GM12878 (cell line): Measurements from ENCODE around the gene ELAVL2. TPM values are rescaled to one million over a fixed set of nuclear protein-coding genes. Genes with fewer than 3 reads are reported as not detected.

Experiments used
- ATAC-seq: fragments of 200-7000 bp; cut with Tn5 transposase; 3 replicates; pipeline ENCODE4 v1.9.1; 2020; ENCODE audit warnings: mild to moderate bottlenecking, moderate library complexity
- BruUV-seq: library from RNA; stranded (reverse); fragments of 400-500 nt; replicated peaks from 2 replicates; lab custom pipeline; 2021; lab: Mats Ljungman, UMichigan
- CTCF ChIA-PET: fragments of 300-600 bp; sonication (Branson Sonifier 250); formaldehyde crosslinking; extraction: SDS; loops from one replicate; lab custom pipeline; 2021; ENCODE audit warnings: inconsistent platforms; lab: Yijun Ruan, JAX
- POLR2A ChIA-PET: fragments of 350-600 bp; formaldehyde crosslinking; extraction: SDS; loops from one replicate; lab custom pipeline; 2021; ENCODE audit warnings: inconsistent platforms; lab: Charles Lee
- RAD21 ChIA-PET: fragments of 300-600 bp; sonication (Branson Sonifier 250); formaldehyde crosslinking; loops from one replicate; lab custom pipeline; 2023; ENCODE audit warnings: antibody characterized with exemption; ENCODE audit not compliant: unreplicated experiment; lab: Charles Lee
- SMC1A ChIA-PET: fragments of 300-600 bp; sonication (Branson Sonifier 250); formaldehyde crosslinking; loops from one replicate; lab custom pipeline; 2023; ENCODE audit not compliant: unreplicated experiment, uncharacterized antibody; lab: Charles Lee
- DNase-seq: peaks from one replicate; pipeline ENCODE4 v3.0.0-alpha.2; 2011; ENCODE audit warnings: low read depth, low spot score
- FAIRE-seq: peaks from 3 replicates; lab custom pipeline; 2011; peaks lifted over from hg19 to GRCh38; lab: Jason Lieb, UNC
- H2AFZ ChIP-seq: 2 replicates; pipeline ENCODE4 v1.6.0; 2011; ENCODE audit warnings: low read depth, low read length, control low read depth; ENCODE audit not compliant: control insufficient read depth
- H3K27ac ChIP-seq: 2 replicates; pipeline ENCODE4 v1.5.1; 2011; ENCODE audit warnings: control low read depth; ENCODE audit not compliant: control insufficient read depth, insufficient read depth
- H3K27me3 ChIP-seq, 2 experiments: replicated peaks in 1 of 2; 2 replicates each; pipeline versions ENCODE4 v1.6.0 to v1.6.1; 2011; ENCODE audit warnings: low read length in 1 of 2; ENCODE audit not compliant: control insufficient read depth in 2 of 2, insufficient read depth in 2 of 2
- H3K36me3 ChIP-seq, 2 experiments: 2 replicates each; pipeline ENCODE4 v1.5.1; 2011; ENCODE audit warnings: low read length in 1 of 2; ENCODE audit not compliant: control insufficient read depth in 2 of 2, insufficient read depth in 2 of 2
- H3K4me1 ChIP-seq: 2 replicates; pipeline ENCODE4 v1.6.1; 2011; ENCODE audit warnings: mild to moderate bottlenecking, low read length, moderate library complexity, mixed read lengths; ENCODE audit not compliant: control insufficient read depth, insufficient read depth
- H3K4me2 ChIP-seq: 2 replicates; pipeline ENCODE4 v1.6.0; 2011; ENCODE audit warnings: control low read depth; ENCODE audit not compliant: control insufficient read depth, insufficient read depth
- H3K4me3 ChIP-seq: fragments of 200-600 bp; sonication (generic); 2 replicates; pipeline ENCODE4 v1.5.1; 2016
- H3K79me2 ChIP-seq: 2 replicates; pipeline ENCODE4 v1.6.0; 2011; ENCODE audit warnings: low read length; ENCODE audit not compliant: control insufficient read depth, insufficient read depth
- H3K9ac ChIP-seq: 2 replicates; pipeline ENCODE4 v1.8.0; 2011; ENCODE audit warnings: low read length, control low read depth, mixed read lengths; ENCODE audit not compliant: control insufficient read depth, insufficient read depth
- H3K9me3 ChIP-seq: replicated peaks from 3 replicates; pipeline ENCODE4 v1.5.1; 2011; ENCODE audit warnings: mild to moderate bottlenecking, low read length; ENCODE audit not compliant: control insufficient read depth, insufficient read depth
- H4K20me1 ChIP-seq: 2 replicates; pipeline ENCODE4 v1.6.0; 2011; ENCODE audit not compliant: control insufficient read depth, insufficient read depth
- BCLAF1 ChIP-seq: fragments of 450-650 bp; IDR thresholded peaks from 2 replicates; pipeline ENCODE4 v1.6.1; 2017; ENCODE audit warnings: antibody characterized with exemption, mild to moderate bottlenecking, moderate library complexity
- FOXK2 ChIP-seq: fragments of 450-650 bp; IDR thresholded peaks from 2 replicates; pipeline ENCODE4 v1.6.1; 2017; ENCODE audit warnings: mild to moderate bottlenecking, moderate library complexity
- IRF3 ChIP-seq: fragments of 450-650 bp; IDR thresholded peaks from 2 replicates; pipeline ENCODE4 v1.6.1; 2014; ENCODE audit warnings: mild to moderate bottlenecking
- RUNX3 ChIP-seq: IDR thresholded peaks from 2 replicates; pipeline ENCODE4 v1.6.1; 2012; ENCODE audit warnings: low read length, inconsistent platforms
- ZNF207 ChIP-seq: fragments of 450-650 bp; IDR thresholded peaks from 2 replicates; pipeline ENCODE4 v1.6.1; 2014; ENCODE audit warnings: antibody characterized with exemption, mild to moderate bottlenecking, borderline replicate concordance
- WGBS: methylation state at CpG from one replicate; pipeline ENCODE4 v1.1.6; 2016; ENCODE audit warnings: low lambda C conversion rate; ENCODE audit not compliant: insufficient replicate concordance, insufficient coverage; ENCODE audit errors: missing lambda C conversion rate; 5-methylcytosine and 5-hydroxymethylcytosine counted together
- in situ Hi-C: fragments of 300-500 bp; cut with MboI; formaldehyde crosslinking; loops from 9 replicates; pipeline ENCODE4 v1.14.3; 2018; ENCODE audit warnings: mixed read lengths
- intact Hi-C: fragments of 100-400 bp; cut with micrococcal nuclease; formaldehyde crosslinking; loops from one replicate; pipeline ENCODE4 v1.14.2; 2022; ENCODE audit not compliant: unreplicated experiment
- polyA plus RNA-seq, 11 experiments: library from polyadenylated mRNA; depleted of rRNA in 4 of 11; unstranded in 6 of 11; stranded (reverse) in 5 of 11; fragments of >200 nt; fragmentation: Nextera tagmentation in 4 of 11; fragmentation: Illumina TruSeq in 1 of 11; extraction: Ambion mirVana in 4 of 11; extraction: Trizol in 1 of 11; gene quantifications; 1 replicate in 1 of 11; 2 replicates in 10 of 11; pipeline versions ENCODE4 v1.2.1 to v1.2.3, GENCODE V29; 2011 to 2016; ENCODE audit warnings: inconsistent platforms in 2 of 11, missing spikeins in 2 of 11, low read depth in 1 of 11
- total RNA-seq, 4 experiments: library from RNA; depleted of rRNA in 3 of 4; stranded (reverse); fragments of >200 nt in 3 of 4; fragmentation: Illumina TruSeq in 1 of 4; extraction: Trizol in 1 of 4; gene quantifications; 2 replicates each; pipeline versions ENCODE4 v1.2.1 to v1.2.3, GENCODE V29; 2013 to 2021

The ELAVL2 gene
- total and polyA plus RNA-seq, 10 of the 15 experiments (the other 5 are each of a cell fraction or from before 2014, with no cell fraction given), result 0.24 to 2.6 (median 0.76) TPM

DNA sequence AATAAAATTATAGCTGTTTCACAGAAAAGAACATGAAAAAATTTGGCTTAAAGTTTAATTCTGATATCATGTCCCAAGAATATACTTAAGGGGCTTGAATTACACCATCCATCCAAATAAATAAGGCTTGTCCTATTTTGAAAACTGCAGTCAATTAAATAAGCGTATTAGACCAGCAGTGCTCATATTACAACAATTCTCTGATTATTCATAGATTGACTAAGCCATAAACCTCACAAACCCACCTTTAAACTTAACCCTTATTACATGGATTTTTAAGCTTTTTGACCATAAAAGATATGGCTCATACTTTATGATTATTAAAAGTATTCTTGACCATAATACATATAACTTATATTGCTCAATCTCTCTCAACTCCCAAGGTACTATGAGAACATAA lies 127.9 kb downstream of the ELAVL2 start (continued):
- TF ChIP-seq FOXK2 (no peak), IRF3 (no peak), BCLAF1 (no peak)

- SMC1A ChIA-PET, result no interaction called here
- TF ChIP-seq ZNF207 (no peak), RUNX3 (no peak)
- Histone ChIP-seq H3K4me3 (no peak overlapping the region), H3K9ac (no peak overlapping the region), H4K20me1 (no peaks in the 10 kb centered on the region), H3K27ac (no peak overlapping the region), H3K4me2 (no peak overlapping the region), H3K79me2 (no peaks in the 10 kb centered on the region), H3K4me1 (no peaks in the 10 kb centered on the region), H3K27me3 (no peaks in the 10 kb centered on the region), H3K9me3 (no peaks in the 10 kb centered on the region), H3K36me3 (no peaks in the 10 kb centered on the region), H2AFZ (no peak overlapping the region)
- RAD21 ChIA-PET, result no interaction called here
- DNase-seq (no peak), ATAC-seq (no peak), FAIRE-seq (no peak)
- BruUV-seq, result no TSS peak
- POLR2A ChIA-PET, result no interaction called here
- intact Hi-C loops (no loop called here), in situ Hi-C loops (no loop called here)
- CTCF ChIA-PET, result no interaction called here
- WGBS, result 22% methylated on average over 5 of the region's 5 CpGs
Measured at GRCh38 chr9:23695572-23695971, 130.5 kb downstream of the ELAVL2 start.
